Pancreas (tissue), 10 donors: Measurements from ENCODE around the gene ARHGAP21. TPM values are rescaled to one million over a fixed set of nuclear protein-coding genes. Genes with fewer than 3 reads are reported as not detected.
"Not testable (repeated sequence)": the region's sequence is repeated elsewhere in the genome, so short reads cannot be mapped to it uniquely, and the experiment has no call there.

Source experiments
- ATAC-seq, 4 donors: fragments of 200-7000 bp; cut with Tn5 transposase; one replicate each; pipeline versions ENCODE4 v1.8.0 to v1.9.1; 2020; ENCODE audit warnings: mild to moderate bottlenecking in 4 of 4, moderate library complexity in 4 of 4
- DNase-seq, 6 donors: peaks; one replicate each; pipeline ENCODE4 v3.0.0-alpha.2; 2020
- FAIRE-seq: peaks from 2 replicates; lab custom pipeline; 2012; peaks lifted over from hg19 to GRCh38; lab: Jason Lieb, UNC
- H3K27ac ChIP-seq, 4 donors: fragments of 200-600 bp; sonication (generic); 1 replicate in 3 of 4; 2 replicates in 1 of 4; pipeline versions ENCODE4 v1.5.0 to v1.8.0; 2020
- H3K27me3 ChIP-seq, 4 donors: fragments of 200-600 bp; one replicate each; pipeline ENCODE4 v1.8.0; 2021
- H3K36me3 ChIP-seq, 3 donors: fragments of 200-600 bp; sonication (generic) in 1 of 3; one replicate each; pipeline versions ENCODE4 v1.5.0 to v1.8.0; 2020 to 2021
- H3K4me1 ChIP-seq, 3 donors: fragments of 200-600 bp; one replicate each; pipeline ENCODE4 v1.8.0; 2021
- H3K4me3 ChIP-seq, 4 donors: fragments of 200-600 bp; sonication (generic) in 2 of 4; one replicate each; pipeline versions ENCODE4 v1.5.0 to v1.8.0; 2020 to 2021
- H3K9me3 ChIP-seq, 4 donors: fragments of 200-600 bp; one replicate each; pipeline ENCODE4 v1.8.0; 2021
- CTCF ChIP-seq, 4 donors: fragments of 200-600 bp; sonication (generic) in 3 of 4; IDR thresholded peaks; one replicate each; pipeline versions ENCODE4 v1.5.0 to v1.8.0; 2021; ENCODE audit warnings: antibody characterized with exemption in 4 of 4
- WGBS, 2 donors: extraction: QIAGEN DNeasy Blood & Tissue Kit; methylation state at CpG; one replicate each; pipeline ENCODE4 v1.1.7; 2013; 5-methylcytosine and 5-hydroxymethylcytosine counted together
- intact Hi-C, 3 donors: fragments of 100-400 bp; cut with DNase I; formaldehyde crosslinking; loops; one replicate each; pipeline versions ENCODE4 v1.11.1 to v1.14.2; 2022
- polyA plus RNA-seq, 2 donors: library from polyadenylated mRNA; stranded (reverse); fragments of 200-250 nt; gene quantifications; one replicate each; pipeline ENCODE4 v1.2.3, GENCODE V29; 2013
- total RNA-seq, 6 donors: library from RNA; stranded (reverse); fragmentation: NEBNext Ultra II Directional in 4 of 6; extraction: Animal tissue kit (Norgen Biotek cat#: 25700) in 4 of 6; gene quantifications; one replicate each; pipeline versions ENCODE4 v1.2.1 to v1.2.4, GENCODE V29; 2021 to 2023
- donor health status: healthy with polysubstance abuse.
- donor health status: DM: no; HTN: no; CAD: no; lungs with moderate emphysema.
- donor health status: DM: no; HTN: no; CAD: no.
- donor health status: control.
- donor health status: control.
- donor health status: Bipolar disorder and iron deficiency.
- donor health status: DM: yes; HTN: yes; CAD: no.
- donor health status: DM: no; HTN: no; CAD: no.
- donor health status: DM: no; HTN: no; CAD: no.
- donor health status: DM: yes; HTN: yes; CAD: no.

ARHGAP21 gene
- total and polyA plus RNA-seq, 8 donors: 11.0 to 42.1 (median 25.2) TPM

- no peaks in the 10 kb centered on the region for H3K36me3 ChIP-seq
- no peaks in the 10 kb centered on the region for H3K9me3 ChIP-seq
- H3K27me3 ChIP-seq: no peaks in the 10 kb centered on the region
- 84 to 98% methylated on average over 2 of the region's 2 CpGs for WGBS, 2 donors
- no peak for TF ChIP-seq CTCF (IDR thresholded peaks at IDR 0.05)
- FAIRE-seq (no peak), ATAC-seq (no peak), DNase-seq (no peak)
- no peak overlapping the region for H3K27ac ChIP-seq
- no peak overlapping the region for H3K4me3 ChIP-seq
- peaks cover 0 to 12% (median 0%) of the 10 kb centered on the region in 3 donors for H3K4me1 ChIP-seq
- intact Hi-C loops: no loop called here
Measured at GRCh38 chr10:24759672-24760071, 36.0 kb upstream of the ARHGAP21 start.

- intact Hi-C loops, DNase-seq, ATAC-seq, H3K27me3 ChIP-seq, H3K36me3 ChIP-seq, H3K27ac ChIP-seq, FAIRE-seq, H3K9me3 ChIP-seq, H3K4me3 ChIP-seq, H3K4me1 ChIP-seq: not testable (repeated sequence)
- 85 to 90% methylated on average over 3 of the region's 3 CpGs for WGBS, 2 donors
Measured at GRCh38 chr10:24758254-24758653, 34.6 kb upstream of the ARHGAP21 start.

GRCh38 chr10:24756283-24756682 lies 32.6 kb upstream of the ARHGAP21 start:
- WGBS, 2 donors: 92 to 100% methylated on average over 1 of the region's 1 CpG
- H3K4me3 ChIP-seq: no peak overlapping the region
- H3K4me1 ChIP-seq: no peaks in the 10 kb centered on the region
- DNase-seq: no peak
- no peak overlapping the region for H3K27ac ChIP-seq
- no peaks in the 10 kb centered on the region for H3K9me3 ChIP-seq
- H3K36me3 ChIP-seq: no peaks in the 10 kb centered on the region
- no peaks in the 10 kb centered on the region for H3K27me3 ChIP-seq
- FAIRE-seq: no peak
- intact Hi-C loops: no loop called here
- ATAC-seq: no peak
- no peak for TF ChIP-seq CTCF (IDR thresholded peaks at IDR 0.05)

- no peak for ATAC-seq
- H3K36me3 ChIP-seq: no peaks in the 10 kb centered on the region
- 90 to 97% methylated on average over 1 of the region's 1 CpG for WGBS, 2 donors
- H3K9me3 ChIP-seq: no peaks in the 10 kb centered on the region
- TF ChIP-seq CTCF (IDR thresholded peaks at IDR 0.05): no peak
- no peak overlapping the region for H3K4me3 ChIP-seq
- no peak for FAIRE-seq
- DNase-seq: no peak
- no peak overlapping the region for H3K27ac ChIP-seq
- H3K4me1 ChIP-seq: no peaks in the 10 kb centered on the region
- H3K27me3 ChIP-seq: no peaks in the 10 kb centered on the region
- intact Hi-C loops: no loop called here
Measured at GRCh38 chr10:24751716-24752115, 28.0 kb upstream of the ARHGAP21 start.

- FAIRE-seq: no peak
- Histone ChIP-seq H3K27me3 (no peaks in the 10 kb centered on the region), H3K4me3 (no peak overlapping the region), H3K36me3 (no peaks in the 10 kb centered on the region), H3K9me3 (no peaks in the 10 kb centered on the region), H3K4me1 (no peaks in the 10 kb centered on the region), H3K27ac (no peak overlapping the region)
- intact Hi-C loops: no loop called here
- no peak for TF ChIP-seq CTCF (IDR thresholded peaks at IDR 0.05)
- no peak for DNase-seq
- no peak for ATAC-seq
- WGBS, 2 donors: 87 to 97% methylated on average over 2 of the region's 2 CpGs
Measured at GRCh38 chr10:24750695-24751094, 27.0 kb upstream of the ARHGAP21 start.
